GM19395 (cell line): ENCODE results near the gene MYO16.
"Not testable (repeated sequence)": the region's sequence is repeated elsewhere in the genome, so short reads cannot be mapped to it uniquely, and the experiment has no call there.

Source experiments
- ATAC-seq: cut with Tn5 transposase; IDR thresholded peaks from one replicate; pipeline ENCODE4 v1.9.1; 2021; ENCODE audit warnings: mild to moderate bottlenecking, moderate library complexity; ENCODE audit not compliant: unreplicated experiment

Gene MYO16

GRCh38 chr13:108963846-108964600 lies 334.6 kb downstream of the MYO16 start:
- no peak for ATAC-seq

- ATAC-seq = no peak
Observed at GRCh38 chr13:108964606-108965005, 335.2 kb downstream of the MYO16 start.

DNA sequence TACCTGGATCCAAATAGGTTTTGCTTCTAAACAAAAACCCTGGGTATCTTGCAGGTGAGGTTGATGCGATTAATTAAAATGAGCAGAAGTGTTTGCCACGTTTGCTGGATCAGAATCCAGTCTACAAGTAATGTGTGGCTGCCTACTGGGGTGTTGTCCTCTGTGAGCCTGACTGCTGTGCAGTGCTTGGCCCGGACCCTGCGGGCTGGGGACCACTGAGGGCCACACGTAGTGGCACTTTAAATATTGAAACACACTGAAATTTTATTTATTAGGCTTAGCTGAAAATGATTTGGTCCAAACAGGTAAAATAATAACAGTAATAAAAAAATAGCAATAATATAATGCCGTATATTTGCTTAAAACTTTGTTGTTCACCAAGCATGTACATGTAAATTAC lies 338.0 kb downstream of the MYO16 start:
- ATAC-seq = no peak

DNA sequence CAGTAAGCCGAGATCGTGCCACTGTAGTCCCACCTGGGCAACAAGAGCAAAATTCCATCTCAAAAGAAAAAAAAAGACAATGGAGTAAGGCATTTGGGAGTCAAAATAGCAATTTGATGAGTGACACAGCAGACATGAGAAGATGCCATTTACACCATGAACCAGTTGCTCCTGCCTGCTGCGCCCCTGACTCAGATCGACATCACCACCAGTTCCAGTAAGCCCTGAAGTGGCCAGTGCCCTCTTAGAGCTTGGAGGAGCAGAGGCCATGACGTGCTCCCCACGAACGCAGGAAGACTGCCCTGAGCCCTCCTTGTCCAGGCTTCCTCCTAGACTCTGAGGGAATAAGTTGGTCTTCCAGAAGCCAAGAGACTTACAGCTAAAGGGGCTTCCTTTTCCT lies 339.2 kb downstream of the MYO16 start:
- no peak for ATAC-seq

DNA sequence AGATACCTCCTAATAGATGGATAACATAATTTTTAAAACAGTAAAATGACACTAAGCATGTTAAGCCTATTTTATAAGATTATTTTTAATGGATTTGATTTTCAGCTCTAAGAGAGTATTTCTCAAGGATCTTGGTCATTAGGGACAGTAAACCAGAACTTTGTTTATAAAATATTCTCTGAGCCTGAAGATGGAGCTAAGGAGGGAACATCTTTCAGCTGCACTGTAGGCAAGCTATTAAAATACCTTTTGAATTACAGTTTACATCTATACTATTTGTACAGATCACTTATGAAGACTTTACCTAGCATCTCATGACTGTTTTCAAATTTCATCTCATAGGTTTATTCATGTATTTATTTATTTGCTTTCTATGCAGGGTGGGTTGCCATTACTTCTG lies 345.3 kb downstream of the MYO16 start:
- no peak for ATAC-seq

DNA sequence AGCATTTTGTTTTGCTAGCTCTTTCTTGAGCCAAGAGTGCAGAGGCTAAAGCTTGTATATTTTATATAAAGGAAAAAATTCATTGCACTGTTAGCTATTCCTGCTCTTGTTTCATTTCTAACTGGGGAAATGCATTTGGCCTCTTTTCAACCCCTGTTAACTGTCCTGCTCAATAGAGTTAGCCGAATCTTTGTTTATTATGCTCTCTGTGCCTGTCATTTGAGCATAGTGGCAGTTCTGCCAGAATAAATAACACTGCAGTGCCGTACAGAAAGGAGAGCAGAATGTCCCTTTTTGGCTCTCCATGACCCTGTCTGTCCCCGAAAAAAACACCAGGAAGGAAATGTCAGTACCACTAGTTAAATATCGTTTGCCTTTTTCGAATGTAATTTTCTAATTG lies 350.8 kb downstream of the MYO16 start:
- no peak for ATAC-seq

DNA sequence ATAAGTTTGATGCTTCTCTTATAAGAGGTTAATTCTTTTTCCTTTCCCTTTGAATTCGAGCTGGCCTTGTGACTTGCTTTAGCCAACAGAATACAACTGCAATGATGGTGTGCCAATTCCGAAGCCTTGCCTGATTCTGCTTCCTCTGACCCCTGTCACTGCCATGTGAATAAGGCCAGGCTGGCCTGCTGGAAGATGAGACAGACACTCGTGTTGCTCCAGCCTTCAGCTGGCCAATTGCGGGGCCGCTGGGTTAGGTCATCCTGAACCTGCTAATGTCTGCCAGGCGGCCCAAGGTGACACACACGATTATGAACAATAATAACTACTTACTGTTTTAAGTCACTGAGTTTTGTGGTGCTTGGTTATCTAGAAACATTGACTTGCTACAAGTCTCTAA lies 352.0 kb downstream of the MYO16 start:
- ATAC-seq = no peak

- ATAC-seq = no peak
Observed at GRCh38 chr13:108983273-108983672, 353.9 kb downstream of the MYO16 start.

DNA sequence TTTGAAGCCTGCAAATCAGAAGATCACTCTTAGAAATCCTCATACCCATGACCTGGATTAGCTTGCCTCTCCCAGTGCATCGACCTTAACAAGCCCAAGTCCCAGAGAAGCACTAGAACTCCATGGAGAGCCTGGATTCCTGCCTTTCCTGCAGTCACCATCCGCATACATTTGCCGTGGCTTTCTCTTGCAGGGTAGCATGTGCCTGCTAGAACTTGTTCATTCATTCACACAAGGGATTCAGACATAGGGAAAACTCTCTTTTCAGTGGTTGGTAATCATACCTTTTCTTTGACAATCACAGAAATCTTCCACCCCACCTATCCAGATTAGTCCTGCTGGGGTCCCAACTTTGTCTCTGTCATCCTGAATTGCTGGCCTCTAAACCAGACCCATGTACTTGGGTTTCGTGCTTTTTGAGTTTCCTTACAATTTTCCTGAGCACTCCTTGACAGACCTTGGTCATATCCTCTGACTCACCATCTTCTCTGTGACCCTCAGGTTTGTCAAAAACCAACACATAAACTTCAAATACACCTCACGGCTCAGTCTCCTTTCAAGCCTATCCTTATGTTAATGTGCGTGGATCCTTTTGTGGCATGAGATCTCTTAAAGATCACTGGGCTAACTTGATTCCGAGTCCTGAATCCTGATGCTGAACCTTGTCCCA lies 355.0 kb downstream of the MYO16 start:
- no peak for ATAC-seq

- no peak for ATAC-seq
Observed at GRCh38 chr13:108985166-108985565, 355.8 kb downstream of the MYO16 start.

- no peak for ATAC-seq
Observed at GRCh38 chr13:108987517-108987916, 358.1 kb downstream of the MYO16 start.

GRCh38 chr13:108987944-108988343 lies 358.5 kb downstream of the MYO16 start:
- ATAC-seq = no peak

GRCh38 chr13:108991416-108991815 lies 362.0 kb downstream of the MYO16 start:
- not testable (repeated sequence) for ATAC-seq

DNA sequence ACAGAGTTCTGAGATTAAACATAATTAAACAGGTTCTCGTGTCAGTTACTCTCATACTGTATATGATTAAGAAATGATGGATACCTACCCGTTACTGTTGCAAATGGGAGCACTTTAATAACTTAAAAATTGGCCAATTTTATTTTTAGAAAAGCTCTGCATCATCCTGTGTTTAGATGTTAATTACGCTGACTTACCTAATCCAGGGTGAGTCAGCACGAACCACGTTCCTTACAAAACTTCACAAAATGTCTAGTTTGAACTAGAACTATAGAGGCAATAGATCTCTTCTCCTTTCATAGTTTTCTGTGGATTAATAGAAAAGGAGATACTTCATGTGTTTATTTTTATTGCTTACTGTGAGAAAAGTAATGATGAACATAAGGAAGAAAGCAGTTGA lies 363.9 kb downstream of the MYO16 start:
- ATAC-seq = no peak

GRCh38 chr13:108996430-108996829 lies 367.0 kb downstream of the MYO16 start:
- ATAC-seq = no peak

DNA sequence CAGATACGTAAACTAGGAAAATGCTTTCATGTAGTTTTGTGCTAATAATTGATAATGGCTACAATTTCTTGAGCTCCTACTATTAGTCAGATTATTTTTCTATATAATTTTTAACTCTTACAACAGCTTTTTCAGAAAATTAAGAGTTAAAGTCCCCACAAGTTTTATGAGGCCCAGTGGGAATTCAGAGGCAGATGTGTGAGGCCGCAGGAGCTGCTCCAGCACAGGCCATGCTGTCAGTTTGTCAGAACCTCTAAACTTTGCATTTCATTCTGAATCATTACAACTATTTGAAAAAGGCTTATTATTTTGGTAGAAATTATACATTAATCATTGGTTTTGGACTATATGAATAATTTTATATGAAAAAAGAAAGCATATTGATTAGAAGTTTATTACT lies 370.8 kb downstream of the MYO16 start:
- ATAC-seq = no peak

- no peak for ATAC-seq
Observed at GRCh38 chr13:109002934-109003333, 373.5 kb downstream of the MYO16 start.

DNA sequence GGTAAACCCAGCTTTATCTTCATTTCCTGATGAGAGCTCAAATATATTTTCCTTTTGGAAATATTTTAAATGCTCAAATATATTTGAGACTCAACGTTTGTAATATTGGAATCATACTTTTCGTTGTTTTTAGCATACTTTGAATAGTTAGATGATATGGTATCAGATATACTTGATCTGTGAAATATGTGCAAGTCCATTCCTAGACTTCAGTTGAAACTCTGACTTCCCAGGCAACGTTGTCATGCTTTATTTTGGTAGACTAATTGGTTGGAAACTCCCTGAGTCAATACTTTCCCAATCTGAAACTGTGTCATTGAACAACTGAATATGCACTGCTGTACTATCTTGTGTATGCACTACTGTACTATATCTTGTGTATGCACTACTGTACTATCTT lies 378.5 kb downstream of the MYO16 start:
- ATAC-seq = no peak

GRCh38 chr13:109009756-109010155 lies 380.3 kb downstream of the MYO16 start:
- no peak for ATAC-seq

GRCh38 chr13:109010912-109011311 lies 381.5 kb downstream of the MYO16 start:
- no peak for ATAC-seq

- ATAC-seq = no peak
Observed at GRCh38 chr13:109012115-109012514, 382.7 kb downstream of the MYO16 start.

GRCh38 chr13:109021558-109021957 lies 392.1 kb downstream of the MYO16 start:
- ATAC-seq = no peak

GRCh38 chr13:109024611-109025010 lies 395.2 kb downstream of the MYO16 start:
- ATAC-seq = no peak
